ENCODE measurements around the gene AK8.

AK8 gene

DNA sequence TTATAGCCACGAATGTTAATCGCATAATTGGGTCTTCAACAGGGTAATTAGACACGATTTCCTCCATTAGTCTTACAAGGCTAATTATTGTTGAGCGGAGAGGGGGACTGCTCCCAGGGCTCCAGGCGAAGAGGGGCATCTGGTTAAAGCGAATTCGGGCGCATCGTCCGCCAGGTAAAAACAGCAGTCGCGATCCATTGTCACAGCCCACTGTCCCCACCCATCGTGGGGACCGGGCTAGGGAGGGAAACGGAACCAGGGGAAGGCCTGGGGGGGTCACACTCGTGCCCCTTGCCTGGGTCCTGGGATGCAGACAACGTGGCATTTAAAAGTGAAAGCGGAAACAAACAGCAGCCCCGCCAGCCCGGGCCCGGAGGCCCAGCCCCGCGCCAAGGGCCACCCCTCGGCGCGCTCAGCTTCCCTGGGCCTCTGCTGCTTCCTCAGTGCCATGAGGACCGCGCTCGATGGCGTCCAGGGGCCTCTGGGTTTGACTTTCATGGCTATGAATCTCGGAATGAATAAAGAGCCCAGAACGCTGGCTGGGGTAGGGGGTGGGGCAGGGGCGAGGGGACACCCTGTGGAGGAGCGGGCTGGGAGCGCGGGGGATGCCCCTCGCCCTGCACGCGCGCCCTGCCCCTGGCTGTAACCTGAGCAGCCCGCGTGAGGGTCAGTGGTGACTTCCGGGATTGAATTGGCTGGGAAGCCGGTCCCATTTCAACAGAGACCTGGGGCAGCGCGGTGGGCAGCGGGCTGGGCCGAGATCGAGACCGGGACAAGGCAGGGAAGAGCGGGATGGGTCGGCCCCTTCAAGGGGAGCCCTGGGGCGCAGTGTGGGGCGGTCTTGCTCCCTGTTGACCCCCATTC lies 107.9 kb downstream of the AK8 start:
- peak; percentile 33 for DNase-seq

DNA sequence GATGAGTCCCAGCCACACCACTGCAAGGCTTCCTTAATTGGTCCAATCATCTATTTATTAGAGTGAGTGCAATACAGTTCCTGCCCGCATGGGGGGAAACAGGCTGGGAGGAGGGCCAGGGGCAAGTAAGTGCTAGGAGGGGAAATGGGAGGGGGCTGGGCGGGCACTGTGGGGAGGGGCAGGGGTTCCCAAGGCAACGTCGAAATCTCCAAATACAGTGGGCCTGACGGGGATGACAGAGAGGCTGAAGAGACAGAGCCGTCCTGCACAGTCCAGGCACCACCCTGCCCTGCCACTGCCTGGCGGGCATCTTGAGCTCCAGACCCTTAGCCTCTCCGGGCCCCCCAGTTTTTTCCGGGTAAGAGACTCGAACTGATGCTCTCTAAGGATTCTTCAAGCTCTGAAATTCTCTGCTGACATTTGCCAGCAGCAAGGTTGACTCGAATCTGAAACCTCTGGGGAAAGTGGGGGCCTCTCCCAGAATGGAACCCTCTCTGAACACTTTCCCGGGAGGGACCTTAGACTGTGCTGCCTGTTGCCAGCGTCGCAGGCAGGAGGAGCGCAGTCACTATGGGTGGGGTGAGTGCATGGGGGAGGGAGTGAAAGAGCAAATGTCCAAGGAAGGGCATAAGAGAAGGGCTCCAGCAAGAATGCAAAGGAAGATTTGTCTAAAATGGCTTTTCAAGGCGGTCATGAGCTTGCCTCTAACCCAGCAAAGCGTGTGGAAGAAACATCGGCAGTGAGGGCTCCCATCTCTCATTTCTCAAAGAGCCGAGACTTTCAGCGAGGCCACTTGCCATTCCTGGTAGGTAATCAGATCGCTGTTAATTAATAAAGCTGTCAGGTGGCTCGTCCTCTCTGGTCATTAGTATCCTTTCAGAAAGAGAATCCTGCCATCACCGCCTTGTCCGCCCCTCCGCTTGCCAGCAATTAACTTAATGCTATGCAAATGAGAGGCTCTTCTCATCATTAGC lies 108.9 kb downstream of the AK8 start:
- peak; percentile 43 for DNase-seq

DNA sequence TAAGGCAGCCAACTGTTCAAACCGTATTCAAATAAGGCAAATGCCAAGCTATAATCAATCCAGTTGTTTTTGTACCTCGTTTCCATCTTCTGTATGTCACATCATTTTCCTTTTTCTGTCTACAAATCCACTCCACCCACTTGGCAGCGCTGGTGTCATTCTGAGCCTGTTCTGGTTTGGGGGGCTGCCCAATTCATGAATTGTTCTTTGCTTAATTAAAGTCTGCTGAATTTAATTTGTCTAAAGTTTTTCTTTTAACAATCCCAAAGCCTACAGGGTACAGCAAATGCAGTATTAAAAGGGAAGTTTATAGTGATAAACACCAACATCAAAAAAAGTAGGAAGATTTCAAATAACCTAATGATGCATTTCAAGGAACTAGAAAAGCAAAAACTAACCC lies 114.5 kb downstream of the AK8 start:
- no peak for DNase-seq

DNA sequence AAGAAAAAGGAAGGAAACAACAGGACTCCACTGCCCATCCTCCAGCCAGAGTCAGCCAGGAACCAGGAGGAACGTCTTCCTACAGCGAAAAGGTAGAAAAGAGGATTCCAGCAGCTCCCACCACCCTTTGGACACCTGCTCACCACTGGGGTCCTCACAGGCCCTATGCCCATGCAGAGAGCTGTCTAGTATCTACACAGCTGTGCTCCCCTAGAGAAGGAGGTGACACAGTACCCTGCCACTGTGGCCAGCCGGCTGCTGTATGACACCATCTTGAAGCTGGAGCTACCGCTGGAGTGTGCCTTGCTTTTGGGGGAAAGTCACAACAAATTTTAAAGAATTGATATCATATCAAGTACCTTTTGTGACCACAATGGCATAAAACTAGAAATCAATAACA lies 115.2 kb downstream of the AK8 start:
- no peak for DNase-seq

DNA sequence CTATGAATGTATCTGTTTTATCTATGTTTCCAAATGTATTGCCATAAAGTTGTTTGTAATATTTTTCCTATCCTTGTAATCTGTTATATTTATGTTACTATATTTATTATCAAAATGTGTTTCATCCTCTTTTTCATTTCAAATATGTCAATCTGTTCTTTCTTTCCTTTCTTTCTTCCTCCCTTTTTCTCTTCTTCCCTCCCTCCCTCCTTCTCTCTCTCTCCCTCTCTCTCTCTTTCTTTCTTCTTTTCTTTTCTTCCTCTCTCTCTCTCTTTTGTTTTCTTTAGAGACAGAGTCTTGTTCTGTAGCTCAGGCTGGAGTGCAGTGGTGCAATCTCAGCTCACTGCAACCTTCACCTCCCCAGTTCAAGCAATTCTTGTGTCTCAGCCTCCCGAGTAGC lies 116.5 kb downstream of the AK8 start:
- DNase-seq, result no peak

DNA sequence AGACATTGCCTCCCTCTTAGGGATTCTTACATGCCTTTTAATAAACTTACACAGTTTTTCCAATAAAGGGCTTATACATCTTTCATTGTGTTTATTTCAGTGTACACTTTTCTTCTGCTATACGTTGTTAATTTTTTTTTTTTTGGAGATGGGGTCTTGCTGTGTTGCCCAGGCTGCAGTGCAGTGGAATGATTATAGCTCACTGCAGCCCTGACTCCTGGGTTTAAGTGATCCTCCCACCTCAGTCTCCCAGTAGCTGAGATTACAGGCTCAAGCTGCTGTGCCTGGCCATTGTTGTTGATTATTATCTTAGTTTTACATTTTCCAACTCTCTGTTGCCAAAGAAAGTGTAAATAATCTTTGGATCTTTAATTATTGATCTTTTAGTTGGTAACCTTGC lies 118.0 kb downstream of the AK8 start:
- DNase-seq, result no peak

DNA sequence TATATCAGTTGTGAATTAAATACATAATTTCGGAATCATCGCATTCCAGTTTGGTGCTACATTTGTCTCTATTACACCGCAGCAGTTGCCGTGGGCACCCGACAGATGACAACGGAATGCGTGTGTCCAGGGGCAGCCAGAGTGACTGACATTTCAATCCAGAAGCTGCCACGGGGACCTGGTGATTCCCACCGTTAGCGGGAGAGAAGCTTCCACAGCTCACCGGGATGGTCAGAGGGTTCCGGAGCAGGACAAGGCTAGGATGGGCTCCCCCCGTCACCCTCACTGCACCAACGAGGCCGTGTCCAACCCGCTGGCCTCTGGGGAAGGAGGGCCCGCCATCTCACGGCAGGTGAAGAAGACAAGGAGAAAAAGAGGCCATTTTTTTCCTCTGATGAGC lies 121.1 kb downstream of the AK8 start:
- DNase-seq, result no peak

DNA sequence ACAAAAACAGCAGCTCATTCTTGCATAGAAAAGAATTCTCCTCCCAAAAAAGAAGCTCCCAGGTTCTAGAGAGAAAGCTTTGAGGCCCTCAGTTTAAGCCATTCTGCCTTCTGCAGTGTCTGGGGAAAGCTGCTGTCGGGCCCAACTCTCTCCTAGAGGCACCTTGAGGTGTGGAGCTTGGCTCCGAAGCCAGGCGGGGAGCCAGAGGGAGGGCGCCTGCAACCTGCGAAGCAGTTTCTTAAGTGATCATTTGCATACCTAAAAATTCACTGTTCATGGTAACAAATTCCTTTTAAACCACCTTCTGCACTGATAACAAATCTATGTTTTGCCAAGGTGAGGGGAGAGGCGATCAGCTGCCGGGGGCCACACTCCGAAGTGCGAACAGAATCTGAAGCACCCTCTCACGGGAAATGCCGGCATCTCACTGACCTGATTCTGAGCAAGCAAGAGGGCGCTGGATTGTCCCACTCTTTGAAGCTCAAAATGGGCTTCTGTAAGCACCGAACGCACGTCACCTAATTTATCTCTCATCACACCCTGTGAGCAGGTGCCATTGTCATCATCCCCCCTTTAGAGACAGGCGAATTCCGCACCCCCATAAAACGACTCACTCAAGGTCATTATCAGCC lies 121.8 kb downstream of the AK8 start:
- no peak for DNase-seq

DNA sequence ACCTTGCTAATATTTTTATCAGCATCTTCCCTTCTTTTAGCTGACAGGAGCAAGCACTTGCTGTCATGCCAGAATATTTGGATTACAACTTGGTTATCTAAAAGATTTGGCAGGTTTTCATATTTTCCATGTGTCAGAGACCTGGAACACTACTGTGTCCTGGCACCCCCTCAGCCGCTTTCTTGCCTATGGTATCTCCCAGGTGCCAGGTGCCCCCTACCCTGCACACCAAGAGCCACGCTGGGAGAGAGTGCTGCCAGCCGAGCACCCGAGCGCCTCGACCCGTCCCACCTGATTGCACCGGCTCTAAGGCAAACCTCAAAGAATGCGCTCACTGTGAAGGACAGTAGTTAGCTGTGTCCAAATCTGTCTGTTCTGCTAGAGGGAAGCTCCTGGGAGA lies 123.0 kb downstream of the AK8 start:
- no peak for DNase-seq

DNA sequence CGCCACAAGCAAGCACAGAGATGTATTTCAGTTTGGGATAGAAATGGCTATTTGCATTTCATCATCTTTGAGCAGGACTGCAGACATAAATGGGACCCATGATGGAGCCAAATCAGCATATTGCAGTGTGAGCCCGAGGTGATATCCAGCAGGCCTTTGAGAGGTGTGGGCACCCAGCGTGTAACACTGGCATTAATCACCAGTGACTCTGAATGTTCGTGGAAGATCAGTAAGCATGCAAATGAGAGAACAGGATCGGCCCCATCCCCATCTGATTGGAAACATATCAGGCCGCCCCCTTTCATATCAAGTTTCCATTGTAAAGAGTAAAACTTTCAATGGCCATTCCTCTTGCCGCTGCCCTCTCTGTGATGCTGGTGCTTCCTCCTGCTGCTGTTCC lies 123.8 kb downstream of the AK8 start:
- no peak for DNase-seq

DNA sequence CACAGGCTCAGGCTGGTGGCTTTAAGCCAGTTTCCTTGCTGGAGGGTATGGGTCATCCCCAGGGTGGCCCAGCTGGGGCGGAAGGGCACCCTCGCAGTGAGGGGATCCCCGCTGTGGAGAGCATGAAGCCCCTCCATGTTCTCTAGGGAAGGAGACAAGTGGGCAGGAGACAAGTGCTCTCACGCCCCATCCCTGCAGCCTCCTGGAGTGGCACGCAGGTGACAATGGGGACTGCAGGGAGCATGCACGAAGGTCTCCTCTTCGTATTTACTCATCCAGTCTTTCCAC lies 124.5 kb downstream of the AK8 start:
- no peak for DNase-seq

DNA sequence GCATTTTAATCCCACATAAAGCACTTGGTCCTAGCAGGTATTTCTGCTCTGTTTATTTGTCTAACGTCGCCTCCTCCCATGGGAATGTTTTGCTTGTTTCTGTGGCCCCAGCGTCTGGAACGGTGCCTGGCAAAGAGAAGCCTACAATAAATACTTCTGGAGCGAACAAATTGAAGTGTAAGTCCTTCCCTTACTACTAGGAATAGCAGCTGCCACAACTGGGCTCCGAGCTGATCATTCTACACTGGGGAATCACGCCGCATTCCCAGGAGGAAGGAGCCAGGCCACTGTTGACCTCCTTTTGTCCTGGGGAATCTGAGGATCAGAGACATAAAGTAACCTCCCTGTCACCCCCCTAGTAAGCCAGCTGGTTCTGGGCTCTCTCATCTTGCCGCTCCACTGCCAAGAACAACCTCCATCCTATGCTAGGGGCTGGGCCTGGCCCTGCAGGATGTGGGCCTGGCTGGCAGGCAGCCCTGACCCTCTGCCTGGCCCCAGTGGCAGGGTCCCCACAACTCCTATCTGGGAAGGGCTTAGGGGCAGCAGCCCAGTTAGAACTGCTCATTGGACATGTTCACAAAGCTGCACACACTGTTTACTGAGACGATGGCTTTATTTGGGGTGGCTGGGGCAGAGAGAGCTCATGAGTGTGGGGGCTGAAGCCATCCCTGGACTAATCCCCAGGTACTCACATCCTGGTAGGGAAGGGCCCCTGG lies 125.0 kb downstream of the AK8 start:
- DNase-seq, result no peak

DNA sequence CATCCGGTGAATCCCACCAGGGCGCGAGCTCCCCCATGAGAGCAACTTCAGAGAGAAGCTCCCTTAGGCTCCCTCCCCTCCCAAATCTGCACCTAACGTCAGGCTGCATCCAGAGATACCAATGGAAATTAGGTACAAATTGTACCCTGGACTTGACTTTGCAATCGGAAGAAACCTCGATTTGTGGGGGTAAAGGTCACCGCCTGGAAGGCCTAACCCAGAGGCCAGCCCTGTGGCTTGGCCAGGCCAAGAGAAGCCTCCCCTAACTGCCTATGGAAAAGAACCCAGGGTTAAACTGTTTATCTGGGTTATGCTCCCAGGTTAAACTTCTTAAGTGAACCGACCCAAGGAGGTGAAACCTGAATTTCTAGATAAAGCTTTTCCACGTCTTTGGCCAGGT lies 127.4 kb downstream of the AK8 start:
- DNase-seq, result no peak

DNA sequence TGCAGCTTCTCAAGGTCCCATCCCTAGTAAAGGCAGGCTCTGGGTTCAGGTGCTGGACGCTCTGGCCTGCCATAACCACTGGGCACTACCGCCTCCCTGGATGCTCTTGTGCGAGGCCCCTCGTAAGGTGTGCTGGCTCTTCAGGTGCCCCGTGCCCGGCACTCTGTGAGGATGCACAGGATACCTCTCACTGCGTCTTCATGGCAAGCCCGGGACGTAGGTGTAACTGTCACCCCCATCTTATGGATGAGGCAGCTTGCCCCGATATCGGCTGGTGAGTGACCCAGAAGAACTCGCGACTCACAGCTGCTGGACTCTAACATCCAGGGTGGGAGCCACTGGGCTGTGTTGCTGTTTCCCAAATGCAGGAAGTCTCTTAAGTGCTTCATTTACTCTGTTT lies 128.8 kb downstream of the AK8 start:
- DNase-seq, result no peak

DNA sequence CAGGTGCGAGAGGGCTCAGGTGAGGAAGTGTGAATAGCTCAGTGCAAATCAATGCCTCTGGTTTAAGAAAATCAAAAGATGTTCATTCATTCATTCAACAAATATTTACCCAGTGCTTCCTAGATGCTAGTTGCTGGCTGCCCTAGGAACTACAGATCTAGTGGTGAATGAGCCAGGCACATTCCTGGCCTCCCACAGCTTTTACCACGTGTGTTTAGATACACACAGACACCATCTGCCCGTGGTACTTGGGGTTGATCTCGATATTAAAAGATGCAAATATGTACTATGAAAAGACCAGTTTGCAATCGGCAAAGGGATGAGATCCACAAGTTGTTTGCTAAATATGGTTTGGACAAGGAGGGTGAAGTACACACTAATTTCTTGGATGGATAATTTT lies 129.6 kb downstream of the AK8 start:
- no peak for DNase-seq

DNA sequence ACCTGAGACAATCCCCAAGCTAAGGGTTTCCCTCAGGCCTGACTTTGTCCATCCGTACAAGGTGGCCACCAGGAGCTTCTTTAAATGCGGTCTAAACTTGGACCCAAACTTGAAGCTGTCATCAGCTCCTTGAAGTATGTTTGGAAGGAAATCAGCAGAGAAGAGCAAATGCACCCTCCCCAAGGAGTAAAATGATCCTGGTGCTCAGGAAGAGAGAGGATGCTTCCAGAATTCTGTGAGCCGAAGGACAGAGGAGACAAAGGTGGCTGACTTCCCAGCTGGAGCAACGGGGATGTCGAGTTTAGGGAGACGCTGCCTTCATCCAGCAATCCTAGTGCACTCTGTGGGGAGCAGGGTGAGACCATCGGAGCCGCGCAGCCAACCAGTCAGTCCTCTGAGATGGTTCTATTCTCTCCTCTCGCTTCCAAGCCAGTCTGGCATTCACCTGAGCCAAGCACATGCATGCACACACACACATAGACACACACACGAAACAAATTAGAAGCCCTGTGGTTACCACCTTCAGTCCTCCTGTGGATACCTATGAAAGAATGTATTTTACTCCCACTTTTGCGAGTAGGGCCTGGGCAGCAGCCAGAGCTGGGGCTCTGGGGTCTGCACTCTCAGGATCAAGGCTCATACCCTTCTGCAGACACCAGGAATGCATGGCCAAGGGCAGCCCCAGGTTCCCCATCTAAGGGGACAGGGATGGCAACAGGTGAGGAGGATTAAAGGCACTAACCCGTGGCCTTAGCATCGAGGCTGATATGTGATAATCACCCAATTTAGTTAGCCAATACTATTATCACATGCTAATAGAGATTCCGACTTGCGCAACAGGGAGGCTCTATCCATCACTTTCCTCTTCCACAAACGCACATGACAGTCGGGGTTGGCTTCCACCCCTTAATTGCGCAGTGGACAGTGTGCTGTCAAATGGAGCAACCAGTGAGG lies 132.1 kb downstream of the AK8 start:
- DNase-seq, result no peak

DNA sequence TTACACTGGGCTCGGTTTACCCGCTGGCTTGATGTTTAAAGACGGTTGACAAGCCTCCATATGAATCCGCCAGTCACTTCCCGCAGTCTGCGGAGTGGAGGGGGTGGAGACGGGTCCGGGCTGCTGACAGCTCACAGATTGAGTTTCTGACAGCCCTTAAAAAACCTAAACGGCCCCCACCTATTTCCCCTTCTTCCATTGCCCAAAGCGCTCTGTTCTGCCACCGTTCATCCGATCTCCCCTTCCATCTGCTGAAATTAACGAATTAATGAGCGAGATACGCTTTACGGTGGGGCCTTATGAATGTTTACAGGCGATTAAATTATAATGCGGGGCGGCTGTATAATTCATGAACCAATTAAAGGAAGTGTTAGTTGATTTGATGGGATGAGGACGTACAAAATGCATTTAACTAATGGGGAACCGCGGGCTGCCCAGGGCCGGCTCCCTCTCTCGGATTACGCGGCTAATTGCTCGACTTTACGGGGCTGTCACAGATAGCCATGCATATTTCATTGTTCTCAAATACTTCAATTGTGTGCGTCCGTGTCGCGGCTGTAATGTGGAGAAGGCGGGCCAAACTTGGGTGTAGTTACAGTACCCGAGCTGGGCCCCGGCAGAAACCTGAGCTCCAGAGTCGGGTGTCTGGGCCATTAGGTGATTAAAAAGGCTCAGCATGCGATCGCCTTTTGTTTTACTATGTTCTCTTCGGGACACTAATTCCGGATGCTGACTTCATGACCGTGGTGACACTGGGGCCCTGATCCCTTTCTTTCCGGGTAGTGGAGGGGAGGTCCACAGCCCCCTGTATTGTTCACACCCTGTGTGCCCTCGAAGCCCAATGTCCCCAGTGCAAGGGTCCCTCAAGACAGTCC lies 133.0 kb downstream of the AK8 start:
- no peak for DNase-seq

DNA sequence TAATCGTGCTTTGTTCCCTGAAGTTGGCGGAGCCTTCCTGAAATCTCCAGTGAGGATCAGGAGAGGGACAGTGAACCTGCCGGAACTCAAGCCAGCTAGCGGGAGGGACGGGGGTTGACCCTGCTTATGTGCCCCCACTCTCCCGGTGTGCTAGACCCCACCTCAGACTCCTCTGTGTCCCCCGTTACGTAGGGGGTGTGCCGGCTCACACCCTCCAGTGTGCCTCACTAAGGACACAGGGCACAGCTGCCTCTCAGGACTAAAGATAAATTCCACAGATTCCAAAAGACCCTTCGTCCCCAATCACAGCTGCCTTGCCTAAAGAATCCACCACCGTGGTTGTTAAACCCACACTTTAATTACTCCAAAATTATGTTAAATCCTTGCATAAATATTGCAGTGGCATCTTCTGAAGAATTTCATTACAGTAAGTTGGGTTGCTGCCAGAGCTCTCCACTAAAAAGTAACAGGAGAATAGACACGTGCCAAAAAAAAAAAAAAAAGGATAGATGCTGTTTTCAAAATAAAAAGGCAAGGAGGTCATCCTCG lies 134.1 kb downstream of the AK8 start:
- no peak for DNase-seq

DNA sequence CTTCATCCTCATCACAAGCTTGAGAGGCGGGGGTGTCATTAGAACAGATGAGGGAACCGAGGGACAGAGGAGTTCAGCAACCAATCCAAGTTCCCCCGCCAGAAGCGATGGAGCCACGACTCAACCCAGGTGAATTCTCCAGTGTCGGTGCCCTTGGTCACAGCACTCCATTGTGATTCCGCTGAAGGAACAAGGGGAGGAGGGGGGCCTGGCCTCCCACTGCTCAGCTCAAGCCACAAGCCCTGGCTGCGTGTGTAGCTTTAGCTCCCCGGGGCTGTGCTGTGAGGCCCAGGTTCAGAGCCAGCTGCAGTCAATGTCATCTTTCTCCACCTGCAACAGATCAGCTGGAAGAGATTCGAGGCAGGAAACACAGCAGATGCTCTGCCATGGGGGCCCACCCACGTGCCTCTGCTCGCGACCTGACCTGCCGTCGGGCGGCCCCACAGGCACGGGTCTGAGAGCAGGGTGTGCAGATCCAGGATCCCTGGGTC lies 135.2 kb downstream of the AK8 start:
- no peak for DNase-seq

Data from NCI-H774 (cell line).